Activated naive CD4-positive, alpha-beta T cell treated with anti-CD3 and anti-CD28 coated beads for 36 hours (primary cell): ENCODE data around the gene HTT-AS. TPM values are rescaled to one million over a fixed set of nuclear protein-coding genes. Genes with fewer than 3 reads are reported as not detected.
A peak's percentile ranks its signal among the peaks of the same experiment; 100 is the strongest.

Source experiments
- CTCF ChIA-PET: fragments of 350-600 bp; sonication (Branson Sonifier 250); formaldehyde crosslinking; loops from one replicate; lab custom pipeline; 2021; ENCODE audit warnings: antibody characterized with exemption; lab: Charles Lee
- DNase-seq: peaks from one replicate; pipeline ENCODE4 v3.0.0-alpha.2; 2020
- H3K27ac Mint-ChIP-seq: one replicate; pipeline ENCODE4 v1.8.0; 2021; ENCODE audit warnings: mild to moderate bottlenecking, mixed read lengths
- H3K27me3 Mint-ChIP-seq: one replicate; pipeline ENCODE4 v1.8.0; 2021; ENCODE audit warnings: low read depth, mixed read lengths
- H3K36me3 Mint-ChIP-seq: one replicate; pipeline ENCODE4 v1.8.0; 2021; ENCODE audit warnings: low read depth, mixed read lengths
- H3K4me1 Mint-ChIP-seq: one replicate; pipeline ENCODE4 v1.8.0; 2021; ENCODE audit warnings: low read depth, mixed read lengths
- H3K4me3 Mint-ChIP-seq: one replicate; pipeline ENCODE4 v1.8.0; 2021; ENCODE audit warnings: mild to moderate bottlenecking, moderate library complexity, mixed read lengths
- H3K9me3 Mint-ChIP-seq: one replicate; pipeline ENCODE4 v1.8.0; 2021; ENCODE audit warnings: mixed read lengths
- intact Hi-C: fragments of 100-400 bp; cut with micrococcal nuclease; formaldehyde crosslinking; loops from one replicate; pipeline ENCODE4 v1.15.1; 2023
- total RNA-seq, 2 experiments: library from RNA; stranded (reverse); gene quantifications; one replicate each; pipeline ENCODE4 v1.2.3, GENCODE V29; 2021

Gene HTT-AS
- not detected for total RNA-seq

DNA sequence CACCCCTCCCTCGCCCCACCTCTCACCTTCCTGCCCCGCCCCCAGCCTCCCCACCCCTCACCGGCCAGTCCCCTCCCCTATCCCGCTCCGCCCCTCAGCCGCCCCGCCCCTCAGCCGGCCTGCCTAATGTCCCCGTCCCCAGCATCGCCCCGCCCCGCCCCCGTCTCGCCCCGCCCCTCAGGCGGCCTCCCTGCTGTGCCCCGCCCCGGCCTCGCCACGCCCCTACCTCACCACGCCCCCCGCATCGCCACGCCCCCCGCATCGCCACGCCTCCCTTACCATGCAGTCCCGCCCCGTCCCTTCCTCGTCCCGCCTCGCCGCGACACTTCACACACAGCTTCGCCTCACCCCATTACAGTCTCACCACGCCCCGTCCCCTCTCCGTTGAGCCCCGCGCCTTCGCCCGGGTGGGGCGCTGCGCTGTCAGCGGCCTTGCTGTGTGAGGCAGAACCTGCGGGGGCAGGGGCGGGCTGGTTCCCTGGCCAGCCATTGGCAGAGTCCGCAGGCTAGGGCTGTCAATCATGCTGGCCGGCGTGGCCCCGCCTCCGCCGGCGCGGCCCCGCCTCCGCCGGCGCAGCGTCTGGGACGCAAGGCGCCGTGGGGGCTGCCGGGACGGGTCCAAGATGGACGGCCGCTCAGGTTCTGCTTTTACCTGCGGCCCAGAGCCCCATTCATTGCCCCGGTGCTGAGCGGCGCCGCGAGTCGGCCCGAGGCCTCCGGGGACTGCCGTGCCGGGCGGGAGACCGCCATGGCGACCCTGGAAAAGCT is at the start of gene HTT-AS, which contains the start of gene HTT:
Gene HTT-AS (minus strand): TSS at position 461 of the 768 bp plus-strand sequence.
Gene HTT (plus strand): TSS at position 604 of the 768 bp plus-strand sequence. CDS start 145 bp downstream, at position 749.
- CTCF ChIA-PET = interaction anchor here (0.6 kb wide), 2 partner anchors 112 to 325 kb away, joined by 5 to 6 read pairs; no protein-coding TSS in a partner anchor
- Mint-ChIP-seq H3K27me3 (no peaks in the 10 kb centered on the region), H3K36me3 (peaks cover 1% of the 10 kb centered on the region), H3K4me1 (peaks cover 28% of the 10 kb centered on the region), H3K9me3 (no peaks in the 10 kb centered on the region), H3K27ac (peak within 1 kb of the TSS; percentile 87), H3K4me3 (peak within 1 kb of the TSS; percentile 83)
- peak; percentile 99 for DNase-seq
- intact Hi-C loops = loop anchor here (1.0 kb wide), 6 partner anchors 11 to 881 kb away; partner anchors contain the start of genes GRK4 and NOP14

DNA sequence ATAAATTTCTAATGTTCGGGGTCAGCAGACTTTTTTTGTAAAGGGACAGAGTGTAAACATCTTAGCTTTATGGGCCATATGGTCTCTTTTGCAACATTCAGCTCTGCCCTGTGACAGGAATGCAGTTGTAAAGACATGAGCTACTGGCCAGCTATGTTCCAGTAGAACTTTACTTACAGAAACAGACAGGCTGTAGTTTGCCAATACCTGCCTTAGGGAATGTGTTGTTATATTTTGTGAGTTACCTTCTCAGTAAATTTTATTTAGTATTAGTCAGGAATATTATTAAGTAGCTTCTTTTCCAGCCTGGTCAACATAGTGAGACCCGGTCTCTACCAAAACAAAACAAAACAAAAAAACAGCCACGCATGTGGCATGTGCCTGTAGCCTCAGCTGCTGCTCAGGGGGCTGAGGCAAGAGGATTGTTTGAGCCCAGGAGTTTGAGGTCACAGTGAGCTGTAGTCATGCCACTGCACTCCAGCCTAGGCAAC is 48.9 kb upstream of the HTT-AS start:
- Mint-ChIP-seq H3K4me3 (no peak overlapping the region), H3K27me3 (no peaks in the 10 kb centered on the region), H3K36me3 (peaks cover 20% of the 10 kb centered on the region), H3K27ac (no peak overlapping the region), H3K9me3 (no peaks in the 10 kb centered on the region), H3K4me1 (peaks cover 24% of the 10 kb centered on the region)
- CTCF ChIA-PET = interaction anchor here (1.8 to 2.3 kb wide), 2 partner anchors 12 to 15 kb away, joined by 10 to 11 read pairs; no protein-coding TSS in a partner anchor
- DNase-seq = no peak
- intact Hi-C loops = no loop called here

DNA sequence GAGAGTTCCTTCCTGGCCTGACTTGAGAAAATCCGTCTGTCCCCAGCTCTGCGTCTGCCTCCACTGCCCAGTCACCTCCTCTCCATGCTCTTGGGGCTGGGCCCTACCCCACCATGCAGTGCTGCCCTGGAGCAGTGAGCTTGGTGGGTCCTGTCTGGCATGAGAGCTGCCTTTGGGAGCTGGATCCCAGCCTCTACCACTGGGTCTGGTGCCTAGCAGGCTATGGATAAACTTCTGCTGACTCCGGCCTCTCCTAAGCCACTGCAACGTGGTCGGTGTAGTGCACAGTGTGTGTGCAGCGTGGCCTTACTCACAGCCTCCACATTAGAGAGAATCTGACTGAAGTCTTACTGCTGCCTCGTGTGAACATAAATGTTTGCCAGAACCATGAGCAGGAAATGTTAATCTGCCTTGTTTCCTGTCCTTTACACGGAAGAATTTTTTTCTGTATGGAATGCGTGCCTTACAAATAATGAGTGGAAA is 47.8 kb upstream of the HTT-AS start:
- H3K27ac Mint-ChIP-seq = peak overlapping the region; percentile 39
- peaks cover 24% of the 10 kb centered on the region for H3K4me1 Mint-ChIP-seq
- CTCF ChIA-PET = interaction anchor here (0.6 to 2.3 kb wide), 4 partner anchors 13 to 230 kb away, joined by 3 to 11 read pairs (median 8); no protein-coding TSS in a partner anchor
- no peaks in the 10 kb centered on the region for H3K27me3 Mint-ChIP-seq
- intact Hi-C loops = no loop called here
- H3K36me3 Mint-ChIP-seq = peaks cover 15% of the 10 kb centered on the region
- peak; percentile 18 for DNase-seq
- no peaks in the 10 kb centered on the region for H3K9me3 Mint-ChIP-seq
- H3K4me3 Mint-ChIP-seq = no peak overlapping the region

DNA sequence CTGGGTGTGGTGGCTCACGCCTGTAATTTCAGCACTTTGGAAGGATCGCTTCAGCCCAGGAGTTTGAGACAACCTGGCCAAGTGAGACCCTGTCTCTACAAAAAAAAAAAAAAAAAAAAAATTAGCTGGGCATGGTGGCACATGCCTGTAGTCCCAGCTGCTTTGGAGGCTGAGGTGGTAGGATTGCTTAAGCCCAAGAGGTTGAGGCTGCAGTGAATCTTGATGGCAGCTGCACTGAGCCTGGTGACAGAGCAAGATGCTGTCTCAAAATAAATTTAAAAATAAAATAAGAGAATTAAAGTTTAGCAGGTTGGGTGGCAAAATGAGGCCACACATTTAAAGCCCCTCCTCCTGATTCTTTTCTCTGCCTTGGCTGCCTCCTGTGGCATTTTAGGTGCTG is 47.3 kb upstream of the HTT-AS start:
- Mint-ChIP-seq H3K4me1 (peaks cover 24% of the 10 kb centered on the region), H3K36me3 (peaks cover 13% of the 10 kb centered on the region), H3K4me3 (no peak overlapping the region), H3K27ac (no peak overlapping the region), H3K9me3 (no peaks in the 10 kb centered on the region), H3K27me3 (no peaks in the 10 kb centered on the region)
- DNase-seq = no peak
- intact Hi-C loops = no loop called here
- CTCF ChIA-PET = interaction anchor here (0.6 to 2.3 kb wide), 3 partner anchors 13 to 230 kb away, joined by 3 to 10 read pairs (median 5); no protein-coding TSS in a partner anchor

DNA sequence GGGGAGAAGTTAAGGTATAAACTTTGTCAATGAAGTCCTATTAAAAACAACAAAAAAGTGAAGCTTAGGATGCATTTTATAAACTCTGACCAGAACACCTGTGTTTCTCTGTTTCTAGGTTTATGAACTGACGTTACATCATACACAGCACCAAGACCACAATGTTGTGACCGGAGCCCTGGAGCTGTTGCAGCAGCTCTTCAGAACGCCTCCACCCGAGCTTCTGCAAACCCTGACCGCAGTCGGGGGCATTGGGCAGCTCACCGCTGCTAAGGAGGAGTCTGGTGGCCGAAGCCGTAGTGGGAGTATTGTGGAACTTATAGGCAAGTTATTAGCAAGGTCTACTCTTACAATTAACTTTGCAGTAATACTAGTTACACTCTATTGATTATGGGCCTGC is 46.8 kb upstream of the HTT-AS start:
- Mint-ChIP-seq H3K4me3 (no peak overlapping the region), H3K4me1 (peaks cover 24% of the 10 kb centered on the region), H3K27ac (no peak overlapping the region), H3K9me3 (no peaks in the 10 kb centered on the region), H3K36me3 (peaks cover 18% of the 10 kb centered on the region), H3K27me3 (no peaks in the 10 kb centered on the region)
- intact Hi-C loops = no loop called here
- CTCF ChIA-PET = interaction anchor here (1.1 kb wide), 1 partner anchor 74 kb away, joined by 3 read pairs; no protein-coding TSS in a partner anchor
- DNase-seq = no peak

DNA sequence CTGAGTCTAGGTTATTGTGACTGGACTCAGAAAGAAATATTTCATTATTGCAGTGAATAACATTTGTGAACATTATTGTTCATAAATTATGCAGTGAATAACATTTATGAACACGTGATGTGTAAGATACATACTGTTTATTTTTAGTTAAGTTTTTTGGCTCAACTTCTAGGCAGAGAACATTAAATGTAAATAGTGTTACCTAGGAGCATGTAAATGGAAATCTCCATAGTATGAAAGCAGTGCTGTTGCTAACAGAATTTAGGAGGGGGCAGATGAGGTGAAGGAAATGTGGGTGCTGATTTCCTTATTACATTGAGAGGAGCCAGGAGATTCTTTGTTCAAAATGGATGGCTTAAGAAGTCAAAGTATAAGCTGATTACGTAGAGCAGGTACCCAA is 45.1 kb upstream of the HTT-AS start:
- intact Hi-C loops = no loop called here
- CTCF ChIA-PET = interaction anchor here (0.7 kb wide), 1 partner anchor 12 kb away, joined by 3 read pairs; no protein-coding TSS in a partner anchor
- Mint-ChIP-seq H3K4me3 (no peak overlapping the region), H3K4me1 (peaks cover 24% of the 10 kb centered on the region), H3K36me3 (peaks cover 28% of the 10 kb centered on the region), H3K9me3 (no peaks in the 10 kb centered on the region), H3K27ac (no peak overlapping the region), H3K27me3 (no peaks in the 10 kb centered on the region)
- no peak for DNase-seq

DNA sequence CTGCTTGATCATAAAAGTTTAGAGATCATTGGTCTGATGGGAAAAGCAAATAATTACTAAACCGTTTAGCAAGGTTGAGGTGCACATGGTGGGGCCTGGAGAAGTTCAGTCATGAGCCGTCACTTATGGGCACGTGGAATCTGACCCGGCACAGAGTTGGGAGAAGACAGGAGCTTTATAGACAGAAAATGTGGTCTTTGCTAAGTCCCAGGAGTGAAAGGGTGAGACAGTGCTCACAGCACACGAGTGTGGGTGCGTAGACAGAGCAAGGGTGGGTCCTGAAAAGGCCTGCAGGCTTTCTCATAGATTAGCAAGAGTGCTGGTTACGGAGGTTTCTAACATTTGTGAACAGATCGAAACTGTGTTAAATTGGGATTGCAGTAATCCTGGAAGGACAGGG is 44.0 kb upstream of the HTT-AS start:
- CTCF ChIA-PET = no interaction called here
- peaks cover 14% of the 10 kb centered on the region for H3K4me1 Mint-ChIP-seq
- no peak overlapping the region for H3K4me3 Mint-ChIP-seq
- intact Hi-C loops = no loop called here
- H3K36me3 Mint-ChIP-seq = peaks cover 26% of the 10 kb centered on the region
- no peak overlapping the region for H3K27ac Mint-ChIP-seq
- H3K9me3 Mint-ChIP-seq = no peaks in the 10 kb centered on the region
- no peaks in the 10 kb centered on the region for H3K27me3 Mint-ChIP-seq
- DNase-seq = no peak

DNA sequence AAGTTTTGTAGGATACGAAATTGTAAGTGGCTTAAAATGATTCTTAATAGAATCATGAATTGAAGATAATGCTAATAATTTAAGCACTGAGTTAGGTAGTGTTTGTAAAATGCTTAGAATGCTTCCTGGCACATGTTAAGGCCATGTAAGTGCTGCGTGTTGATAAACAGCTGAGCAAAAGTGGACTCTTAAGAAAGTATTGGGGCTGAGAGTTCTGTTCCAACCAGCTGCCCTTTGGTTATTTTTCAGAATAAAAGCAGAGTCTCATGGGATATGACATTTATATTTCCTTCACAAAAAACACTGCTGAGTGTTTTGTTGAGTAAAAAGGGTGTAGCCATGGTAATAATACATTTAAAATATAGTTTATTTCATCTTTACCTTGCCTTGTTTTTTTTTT is 42.6 kb upstream of the HTT-AS start:
- Mint-ChIP-seq H3K4me1 (peaks cover 5% of the 10 kb centered on the region), H3K27ac (no peak overlapping the region), H3K4me3 (no peak overlapping the region), H3K27me3 (no peaks in the 10 kb centered on the region), H3K36me3 (peaks cover 25% of the 10 kb centered on the region), H3K9me3 (no peaks in the 10 kb centered on the region)
- intact Hi-C loops = no loop called here
- DNase-seq = no peak
- CTCF ChIA-PET = no interaction called here

DNA sequence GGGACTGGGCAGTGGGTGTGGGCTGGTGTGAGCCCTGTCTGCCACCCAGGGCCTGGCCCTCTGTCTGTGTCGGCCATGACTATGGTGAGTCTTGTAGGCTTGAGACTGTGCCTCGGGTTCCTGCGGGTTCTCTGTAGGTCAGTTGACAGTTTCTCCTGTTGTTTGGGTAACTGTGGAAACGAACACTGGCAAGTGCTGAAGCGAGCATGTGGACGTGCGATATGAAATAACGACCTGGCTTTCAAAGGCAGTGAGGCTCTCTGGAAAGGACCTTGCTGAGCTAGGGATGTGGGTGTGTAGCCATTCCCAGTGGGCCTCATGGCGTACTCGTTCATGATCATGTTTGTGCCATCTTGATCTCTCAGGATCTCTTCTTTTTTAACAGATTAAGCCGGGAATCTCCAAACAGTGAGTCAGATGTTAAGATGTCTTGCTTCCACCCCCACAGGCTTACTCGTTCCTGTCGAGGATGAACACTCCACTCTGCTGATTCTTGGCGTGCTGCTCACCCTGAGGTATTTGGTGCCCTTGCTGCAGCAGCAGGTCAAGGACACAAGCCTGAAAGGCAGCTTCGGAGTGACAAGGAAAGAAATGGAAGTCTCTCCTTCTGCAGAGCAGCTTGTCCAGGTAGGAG is 41.4 kb upstream of the HTT-AS start:
- Mint-ChIP-seq H3K4me1 (no peaks in the 10 kb centered on the region), H3K4me3 (no peak overlapping the region), H3K36me3 (peaks cover 29% of the 10 kb centered on the region), H3K9me3 (no peaks in the 10 kb centered on the region), H3K27me3 (no peaks in the 10 kb centered on the region), H3K27ac (no peak overlapping the region)
- intact Hi-C loops = no loop called here
- DNase-seq = no peak
- CTCF ChIA-PET = interaction anchor here (2.0 kb wide), 1 partner anchor 9 kb away, joined by 7 read pairs; no protein-coding TSS in a partner anchor

DNA sequence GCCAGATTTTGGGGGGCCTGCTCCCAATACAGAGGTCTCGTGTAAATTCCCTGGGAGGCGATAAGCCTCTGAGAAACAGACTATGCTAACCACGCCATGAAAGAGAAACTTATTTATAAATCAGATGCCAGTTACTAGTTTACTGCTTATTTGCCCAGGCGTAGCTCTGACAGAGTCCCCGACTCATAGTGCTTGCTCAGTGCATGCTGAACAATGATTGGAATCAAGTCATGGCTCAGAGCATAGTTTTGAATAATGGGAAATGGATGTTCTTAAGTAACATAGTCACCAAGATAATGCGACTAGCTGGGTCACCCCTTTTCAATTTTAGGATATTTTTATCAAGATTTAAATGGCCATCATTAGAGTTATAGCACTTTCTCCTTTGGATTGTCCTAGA is 40.0 kb upstream of the HTT-AS start:
- Mint-ChIP-seq H3K27ac (no peak overlapping the region), H3K36me3 (peaks cover 30% of the 10 kb centered on the region), H3K27me3 (no peaks in the 10 kb centered on the region), H3K9me3 (no peaks in the 10 kb centered on the region), H3K4me1 (no peaks in the 10 kb centered on the region), H3K4me3 (no peak overlapping the region)
- CTCF ChIA-PET = no interaction called here
- intact Hi-C loops = no loop called here
- DNase-seq = no peak

DNA sequence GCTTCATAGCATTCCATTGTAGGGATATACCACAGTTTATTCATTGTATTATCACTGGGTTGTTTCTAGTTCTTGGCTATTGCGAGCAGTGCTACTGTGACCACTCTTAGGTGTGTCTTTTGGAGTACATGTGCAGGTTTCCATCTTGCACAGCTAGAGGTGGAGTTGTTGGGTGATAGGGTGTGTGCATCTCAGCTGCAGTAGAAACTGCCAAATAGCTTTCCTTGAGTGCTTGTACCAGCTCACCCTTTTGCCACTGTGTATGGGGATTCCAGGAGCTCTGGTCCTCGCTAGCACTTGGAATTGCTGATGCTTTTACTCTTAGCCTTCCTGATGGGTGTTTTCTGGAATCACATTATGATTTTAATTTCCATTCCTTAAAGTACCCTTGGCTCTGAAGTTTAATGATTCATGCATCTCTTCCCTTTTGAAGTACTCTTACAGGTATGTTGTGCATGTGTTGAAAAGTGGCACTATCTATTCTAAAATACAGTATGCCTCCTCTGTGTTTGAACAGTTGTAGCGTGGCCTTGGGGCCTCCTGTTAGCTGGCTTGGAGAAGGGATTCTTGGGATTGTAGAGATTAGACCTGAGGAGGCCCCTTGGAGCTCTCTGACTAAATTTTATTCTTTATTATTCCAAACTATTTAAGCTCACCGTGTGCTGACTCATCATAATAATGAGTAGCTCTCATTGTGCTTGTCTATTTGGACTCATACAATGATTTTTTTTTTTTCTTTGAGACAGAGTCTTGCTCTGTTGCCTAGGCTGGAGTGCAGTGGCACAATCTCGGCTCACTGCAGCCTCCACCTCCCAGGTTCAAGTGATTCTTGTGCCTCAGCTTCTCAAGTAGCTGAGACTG is 38.5 kb upstream of the HTT-AS start:
- intact Hi-C loops = no loop called here
- Mint-ChIP-seq H3K4me1 (no peaks in the 10 kb centered on the region), H3K4me3 (no peak overlapping the region), H3K27ac (no peak overlapping the region), H3K27me3 (no peaks in the 10 kb centered on the region), H3K9me3 (no peaks in the 10 kb centered on the region), H3K36me3 (peaks cover 36% of the 10 kb centered on the region)
- CTCF ChIA-PET = interaction anchor here (0.6 to 0.8 kb wide), 3 partner anchors 22 to 75 kb away, joined by 3 read pairs; no protein-coding TSS in a partner anchor
- DNase-seq = no peak
